H1 (cell line): ENCODE results near the gene SORCS3. TPM values are rescaled to one million over a fixed set of nuclear protein-coding genes. Genes with fewer than 3 reads are reported as not detected.

Experiments used
- CTCF ChIA-PET: fragments of 300-600 bp; sonication (Branson Sonifier 250); formaldehyde crosslinking; loops from one replicate; lab custom pipeline; 2021; ENCODE audit not compliant: partially characterized antibody; lab: Charles Lee
- POLR2A ChIA-PET: fragments of 300-600 bp; sonication (Branson Sonifier 250); formaldehyde crosslinking; loops from one replicate; lab custom pipeline; 2021; ENCODE audit warnings: inconsistent platforms; ENCODE audit not compliant: partially characterized antibody; lab: Charles Lee
- DNase-seq, 2 experiments: peaks; one replicate each; pipeline versions ENCODE4 v3.0.0 to v3.0.0-alpha.2; 2010 to 2022; ENCODE audit warnings: low spot score in 2 of 2, low read depth in 1 of 2, mixed read lengths in 1 of 2
- FAIRE-seq: peaks from 2 replicates; lab custom pipeline; 2011; peaks lifted over from hg19 to GRCh38; lab: Jason Lieb, UNC
- H2AFZ ChIP-seq: 2 replicates; pipeline ENCODE4 v1.8.1; 2012; ENCODE audit warnings: low read length, inconsistent platforms
- H2AK5ac ChIP-seq: 2 replicates; pipeline ENCODE4 v1.6.1; 2013; ENCODE audit warnings: low read depth, low read length
- H2BK120ac ChIP-seq: replicated peaks from 2 replicates; pipeline ENCODE3; 2013; ENCODE audit warnings: low read depth, low read length, inconsistent platforms
- H2BK12ac ChIP-seq: 2 replicates; pipeline ENCODE4 v1.6.1; 2013; ENCODE audit warnings: low read depth, low read length
- H2BK15ac ChIP-seq: 2 replicates; pipeline ENCODE4 v1.6.1; 2013; ENCODE audit warnings: low read length
- H2BK20ac ChIP-seq: 2 replicates; pipeline ENCODE4 v1.6.1; 2013; ENCODE audit warnings: low read length
- H2BK5ac ChIP-seq: 2 replicates; pipeline ENCODE4 v1.6.1; 2013; ENCODE audit warnings: low read depth, low read length
- H3K14ac ChIP-seq: 2 replicates; pipeline ENCODE4 v1.6.1; 2013; ENCODE audit warnings: inconsistent platforms; ENCODE audit not compliant: insufficient read length
- H3K18ac ChIP-seq: 2 replicates; pipeline ENCODE4 v1.6.1; 2013; ENCODE audit warnings: low read length; ENCODE audit errors: extremely low read depth
- H3K23ac ChIP-seq: 2 replicates; pipeline ENCODE4 v1.6.1; 2013; ENCODE audit warnings: inconsistent platforms; ENCODE audit not compliant: insufficient read length
- H3K23me2 ChIP-seq: 2 replicates; pipeline ENCODE4 v1.6.1; 2013; ENCODE audit warnings: low read depth, low read length
- H3K27ac ChIP-seq: 2 replicates; pipeline ENCODE4 v1.6.1; 2011; ENCODE audit warnings: low read depth, low read length, inconsistent platforms
- H3K27me3 ChIP-seq, 4 experiments: replicated peaks in 1 of 4; 1 replicate in 1 of 4; 2 replicates in 3 of 4; pipeline versions ENCODE4 v1.6.1 to v1.8.1; 2011 to 2013; ENCODE audit warnings: low read length in 3 of 4, mild to moderate bottlenecking in 3 of 4, inconsistent platforms in 2 of 4, mixed read lengths in 2 of 4, moderate library complexity in 1 of 4; ENCODE audit not compliant: control insufficient read depth in 3 of 4, insufficient read depth in 3 of 4; ENCODE audit errors: extremely low read depth in 1 of 4
- H3K36me3 ChIP-seq, 4 experiments: 2 replicates each; pipeline versions ENCODE4 v1.6.1 to v1.8.1; 2011 to 2013; ENCODE audit warnings: mild to moderate bottlenecking in 4 of 4, low read length in 3 of 4, moderate library complexity in 2 of 4, control low read depth in 1 of 4, inconsistent platforms in 1 of 4; ENCODE audit not compliant: insufficient read depth in 4 of 4, control insufficient read depth in 2 of 4
- H3K4ac ChIP-seq: replicated peaks from 2 replicates; pipeline ENCODE3; 2013; ENCODE audit warnings: low read length, low read depth, mixed read lengths, inconsistent platforms; ENCODE audit not compliant: insufficient read length
- H3K4me1 ChIP-seq, 4 experiments: replicated peaks in 1 of 4; 1 replicate in 1 of 4; 2 replicates in 3 of 4; pipeline versions ENCODE4 v1.6.1 to v1.8.1; 2011 to 2013; ENCODE audit warnings: low read length in 3 of 4, inconsistent platforms in 2 of 4, mixed read lengths in 1 of 4; ENCODE audit not compliant: insufficient read depth in 4 of 4, control insufficient read depth in 3 of 4
- H3K4me2 ChIP-seq, 2 experiments: 2 replicates each; pipeline versions ENCODE4 v1.6.1 to v1.8.1; 2011 to 2013; ENCODE audit warnings: low read depth in 2 of 2, low read length in 2 of 2, control low read depth in 1 of 2, inconsistent platforms in 1 of 2, mild to moderate bottlenecking in 1 of 2; ENCODE audit not compliant: insufficient read depth in 1 of 2
- H3K4me3 ChIP-seq, 4 experiments: fragments of 200-600, 300-600 bp in 1 of 4; sonication (generic), shearing (Covaris generic), sonication (Bioruptor Twin) in 1 of 4; 2 replicates each; pipeline versions ENCODE4 v1.5.1 to v1.8.1; 2011 to 2016; ENCODE audit warnings: low read length in 4 of 4, low read depth in 3 of 4, control low read depth in 2 of 4, inconsistent platforms in 2 of 4, mild to moderate bottlenecking in 2 of 4, mixed read lengths in 1 of 4, moderate library complexity in 1 of 4; ENCODE audit not compliant: insufficient read depth in 2 of 4; ENCODE audit errors: extremely low read depth in 1 of 4
- H3K56ac ChIP-seq: replicated peaks from 2 replicates; pipeline ENCODE3; 2013; ENCODE audit warnings: low read depth, mild to moderate bottlenecking, mixed read lengths, low read length, inconsistent platforms; ENCODE audit not compliant: insufficient read length
- H3K79me1 ChIP-seq: 2 replicates; pipeline ENCODE4 v1.6.1; 2013; ENCODE audit warnings: low read depth, low read length, control low read depth
- H3K79me2 ChIP-seq, 2 experiments: 2 replicates each; pipeline versions ENCODE4 v1.6.1 to v1.8.1; 2012 to 2013; ENCODE audit warnings: low read length in 2 of 2, mild to moderate bottlenecking in 2 of 2, inconsistent platforms in 1 of 2; ENCODE audit not compliant: insufficient read depth in 2 of 2, control insufficient read depth in 1 of 2
- H3K9ac ChIP-seq, 4 experiments: replicated peaks in 1 of 4; 1 replicate in 1 of 4; 2 replicates in 3 of 4; pipeline versions ENCODE4 v1.6.1 to v1.8.1; 2011 to 2013; ENCODE audit warnings: low read depth in 3 of 4, low read length in 3 of 4, control low read depth in 2 of 4, mild to moderate bottlenecking in 2 of 4, moderate library complexity in 2 of 4, inconsistent platforms in 1 of 4; ENCODE audit errors: extremely low read depth in 1 of 4
- H3K9me3 ChIP-seq, 2 experiments: 2 replicates each; pipeline versions ENCODE4 v1.6.1 to v1.8.1; 2012 to 2013; ENCODE audit warnings: mild to moderate bottlenecking in 2 of 2, moderate library complexity in 2 of 2, control low read depth in 1 of 2, inconsistent platforms in 1 of 2, low read depth in 1 of 2, low read length in 1 of 2, mixed read lengths in 1 of 2; ENCODE audit not compliant: insufficient read depth in 2 of 2
- H4K20me1 ChIP-seq, 2 experiments: replicated peaks in 1 of 2; 2 replicates each; pipeline versions ENCODE3 to v1.8.1; 2011 to 2013; ENCODE audit warnings: inconsistent platforms in 2 of 2, low read length in 2 of 2, mild to moderate bottlenecking in 1 of 2; ENCODE audit not compliant: insufficient read depth in 2 of 2, control insufficient read depth in 1 of 2
- H4K5ac ChIP-seq: 2 replicates; pipeline ENCODE4 v1.6.1; 2013; ENCODE audit warnings: low read length, low read depth, mixed read lengths, inconsistent platforms; ENCODE audit not compliant: insufficient read length
- H4K8ac ChIP-seq: 2 replicates; pipeline ENCODE4 v1.8.0; 2013; ENCODE audit warnings: mild to moderate bottlenecking, moderate library complexity, low read length, inconsistent platforms; ENCODE audit not compliant: insufficient read depth; ENCODE audit errors: extremely low read depth
- H4K91ac ChIP-seq: replicated peaks from 2 replicates; pipeline ENCODE3; 2013; ENCODE audit warnings: low read length, mixed read lengths, inconsistent platforms; ENCODE audit not compliant: insufficient read length
- CBX5 ChIP-seq: fragments of 300-800, 300-1000 bp; sonication (generic); IDR thresholded peaks from 2 replicates; pipeline ENCODE4 v1.7.1; 2016; ENCODE audit warnings: antibody characterized with exemption, low read length, low read depth
- CBX8 ChIP-seq: fragments of 300-800, 300-1000 bp; sonication (generic); IDR thresholded peaks from 2 replicates; pipeline ENCODE4 v1.7.1; 2016; ENCODE audit warnings: low read depth, low read length, borderline replicate concordance
- CHD1 ChIP-seq: IDR thresholded peaks from 2 replicates; pipeline ENCODE4 v1.6.1; 2012; ENCODE audit warnings: low read depth, low read length, improper control_type of control experiment
- JUN ChIP-seq: IDR thresholded peaks from 2 replicates; pipeline ENCODE4 v1.6.1; 2011; ENCODE audit warnings: low read depth, mild to moderate bottlenecking, improper control_type of control experiment, low read length
- KDM4A ChIP-seq: IDR thresholded peaks from one replicate; pipeline ENCODE4 v1.7.1; 2012; ENCODE audit warnings: low read depth, mild to moderate bottlenecking, moderate library complexity, low read length, inconsistent platforms; ENCODE audit not compliant: severe bottlenecking
- MAX ChIP-seq: IDR thresholded peaks from 2 replicates; pipeline ENCODE4 v1.6.1; 2012; ENCODE audit warnings: inconsistent platforms
- RXRA ChIP-seq: IDR thresholded peaks from 2 replicates; pipeline ENCODE4 v1.6.1; 2011; ENCODE audit warnings: low read depth, mild to moderate bottlenecking, low read length, moderate library complexity; ENCODE audit not compliant: insufficient read depth
- SP1 ChIP-seq: IDR thresholded peaks from 2 replicates; pipeline ENCODE4 v1.6.1; 2011; ENCODE audit warnings: low read depth, low read length
- SP4 ChIP-seq: IDR thresholded peaks from 2 replicates; pipeline ENCODE4 v1.6.1; 2012; ENCODE audit warnings: low read length, inconsistent platforms
- TCF12 ChIP-seq: IDR thresholded peaks from 2 replicates; pipeline ENCODE4 v1.6.1; 2011; ENCODE audit warnings: low read depth, mild to moderate bottlenecking, low read length
- WGBS, 2 experiments: shearing (Covaris generic) in 1 of 2; methylation state at CpG; one replicate each; pipeline versions ENCODE4 v1.1.6 to v1.1.7; 2013 to 2015; ENCODE audit warnings: low lambda C conversion rate in 2 of 2, mixed read lengths in 2 of 2, inconsistent platforms in 1 of 2, low coverage in 1 of 2, missing lambda C conversion rate in 1 of 2; ENCODE audit not compliant: insufficient replicate concordance in 2 of 2, insufficient coverage in 1 of 2, insufficient read length in 1 of 2; ENCODE audit errors: extremely low coverage in 1 of 2, missing lambda C conversion rate in 1 of 2; 5-methylcytosine and 5-hydroxymethylcytosine counted together
- polyA plus RNA-seq, 7 experiments: library from polyadenylated mRNA; depleted of rRNA in 3 of 7; stranded (reverse) in 5 of 7; unstranded in 2 of 7; fragments of >200 nt in 5 of 7; fragments of 200-250 nt in 2 of 7; gene quantifications; 1 replicate in 5 of 7; 2 replicates in 1 of 7; 4 replicates in 1 of 7; pipeline versions ENCODE4 v1.2.1 to v1.2.3, GENCODE V29; 2011 to 2013; ENCODE audit warnings: missing spikeins in 2 of 7, mixed read lengths in 2 of 7
- total RNA-seq: library from RNA; stranded (reverse); fragmentation: NEBNext Ultra II Directional; extraction: Animal tissue kit (Norgen Biotek cat#: 25700); gene quantifications from 2 replicates; pipeline ENCODE4 v1.2.1, GENCODE V29; 2021

Gene SORCS3
- total and polyA plus RNA-seq, 2 of the 8 experiments (the other 6 are each of a cell fraction or from before 2014, with no cell fraction given) = 0.26 to 0.88 TPM

- H3K4me3 ChIP-seq = no peak overlapping the region
- no peak overlapping the region for H3K9ac ChIP-seq
- H3K4me1 ChIP-seq = peaks cover 0 to 2% (median 0%) of the 10 kb centered on the region in 4 experiments; a peak in 1 of 7 replicates
- no peaks in the 10 kb centered on the region for H3K9me3 ChIP-seq
- no peak overlapping the region for H3K18ac ChIP-seq
- FAIRE-seq = no peak
- no peak overlapping the region for H3K4ac ChIP-seq
- ChIA-PET CTCF (interaction anchor here (0.9 to 1.6 kb wide), 2 partner anchors 10 to 12 kb away, joined by 3 read pairs; no protein-coding TSS in a partner anchor), POLR2A (no interaction called here)
- no peak overlapping the region for H3K27ac ChIP-seq
- H2BK5ac ChIP-seq = no peak overlapping the region
- H3K56ac ChIP-seq = no peak overlapping the region
- H4K91ac ChIP-seq = no peak overlapping the region
- no peak overlapping the region for H4K5ac ChIP-seq
- no peak overlapping the region for H2AK5ac ChIP-seq
- no peak overlapping the region for H2BK12ac ChIP-seq
- 89% methylated on average over 5 of the region's 5 CpGs; no CpG with 5 or more reads in 1 of the 2 experiments for WGBS, 2 experiments
- no peak overlapping the region for H3K23ac ChIP-seq
- no peak overlapping the region for H4K8ac ChIP-seq
- H2BK120ac ChIP-seq = no peak overlapping the region
- H3K4me2 ChIP-seq = no peak overlapping the region
- H4K20me1 ChIP-seq = no peaks in the 10 kb centered on the region
- no peak for DNase-seq
- H2BK20ac ChIP-seq = no peak overlapping the region
- H3K79me1 ChIP-seq = no peaks in the 10 kb centered on the region
- TF ChIP-seq MAX = no peak
- no peak for TF ChIP-seq CBX5
- TF ChIP-seq JUN = no peak
- no peak for TF ChIP-seq TCF12
- no peak for TF ChIP-seq CBX8
- no peak for TF ChIP-seq RXRA
- no peak for TF ChIP-seq SP1
- TF ChIP-seq KDM4A = no peak
- no peak for TF ChIP-seq SP4
- no peak for TF ChIP-seq CHD1
- no peak overlapping the region for H2AFZ ChIP-seq
- H3K79me2 ChIP-seq = no peaks in the 10 kb centered on the region
- H3K36me3 ChIP-seq = no peaks in the 10 kb centered on the region
- no peaks in the 10 kb centered on the region; the same call in 1 of the 2 replicates for H3K23me2 ChIP-seq
- no peak overlapping the region for H2BK15ac ChIP-seq
- no peaks in the 10 kb centered on the region for H3K27me3 ChIP-seq
- no peak overlapping the region for H3K14ac ChIP-seq
These were observed 263.7 kb downstream of the SORCS3 start for GRCh38 chr10:104904753-104905323.
